H9 (cell line): ENCODE results near the gene TTC33. TPM values are rescaled to one million over a fixed set of nuclear protein-coding genes. Genes with fewer than 3 reads are reported as not detected.

Source experiments
- DNase-seq: peaks from one replicate; pipeline ENCODE4 v3.0.0-alpha.2; 2017
- H2AFZ ChIP-seq: one replicate; pipeline ENCODE4 v1.6.1; 2013; ENCODE audit warnings: mild to moderate bottlenecking, low read length, control low read depth, moderate library complexity
- H2AK5ac ChIP-seq: 2 replicates; pipeline ENCODE4 v1.6.1; 2013; ENCODE audit warnings: low read length, control low read depth, mixed read lengths; ENCODE audit not compliant: insufficient read length
- H2BK120ac ChIP-seq: one replicate; pipeline ENCODE4 v1.6.1; 2013; ENCODE audit warnings: low read depth, mild to moderate bottlenecking, low read length, control low read depth, inconsistent platforms; ENCODE audit not compliant: poor library complexity, severe bottlenecking
- H2BK12ac ChIP-seq: 2 replicates; pipeline ENCODE4 v1.6.1; 2013; ENCODE audit warnings: low read length, control low read depth, mixed read lengths, low read depth; ENCODE audit not compliant: insufficient read length
- H2BK15ac ChIP-seq: 2 replicates; pipeline ENCODE4 v1.6.1; 2013; ENCODE audit warnings: low read depth, low read length, control low read depth
- H2BK20ac ChIP-seq: one replicate; pipeline ENCODE4 v1.6.1; 2013; ENCODE audit warnings: low read depth, mild to moderate bottlenecking, low read length, control low read depth, inconsistent platforms; ENCODE audit not compliant: poor library complexity, severe bottlenecking
- H2BK5ac ChIP-seq: 2 replicates; pipeline ENCODE4 v1.6.1; 2013; ENCODE audit warnings: low read length, control low read depth, mixed read lengths; ENCODE audit not compliant: insufficient read length
- H3K14ac ChIP-seq: 2 replicates; pipeline ENCODE4 v1.6.1; 2013; ENCODE audit warnings: low read length, control low read depth; ENCODE audit not compliant: insufficient read depth
- H3K18ac ChIP-seq: 2 replicates; pipeline ENCODE4 v1.6.1; 2013; ENCODE audit warnings: low read depth, mild to moderate bottlenecking, mixed read lengths, low read length, control low read depth; ENCODE audit not compliant: insufficient read length
- H3K23ac ChIP-seq: 2 replicates; pipeline ENCODE4 v1.6.1; 2013; ENCODE audit warnings: low read length, control low read depth, mixed read lengths, low read depth; ENCODE audit not compliant: insufficient read length
- H3K23me2 ChIP-seq: 2 replicates; pipeline ENCODE4 v1.6.1; 2013; ENCODE audit warnings: low read depth, mild to moderate bottlenecking, mixed read lengths, low read length, control low read depth; ENCODE audit not compliant: insufficient read length, poor library complexity, severe bottlenecking
- H3K27ac ChIP-seq: 2 replicates; pipeline ENCODE4 v1.5.1; 2013; ENCODE audit warnings: low read length, control low read depth, mixed read lengths, low read depth; ENCODE audit not compliant: insufficient read length
- H3K27me3 ChIP-seq: 2 replicates; pipeline ENCODE4 v1.6.1; 2013; ENCODE audit warnings: low read length, control low read depth, inconsistent platforms; ENCODE audit not compliant: insufficient read depth
- H3K4ac ChIP-seq: 2 replicates; pipeline ENCODE4 v1.6.1; 2013; ENCODE audit warnings: low read depth, mild to moderate bottlenecking, control low read depth, inconsistent platforms, low read length, moderate library complexity
- H3K4me1 ChIP-seq: 2 replicates; pipeline ENCODE4 v1.6.1; 2013; ENCODE audit warnings: low read length, control low read depth, inconsistent platforms; ENCODE audit not compliant: insufficient read depth
- H3K4me2 ChIP-seq: 2 replicates; pipeline ENCODE4 v1.6.1; 2013; ENCODE audit warnings: low read length, control low read depth, mixed read lengths; ENCODE audit not compliant: insufficient read length, insufficient read depth
- H3K56ac ChIP-seq: 2 replicates; pipeline ENCODE4 v1.6.1; 2013; ENCODE audit warnings: low read depth, mild to moderate bottlenecking, mixed read lengths, low read length, control low read depth; ENCODE audit not compliant: insufficient read length
- H3K79me1 ChIP-seq: 2 replicates; pipeline ENCODE4 v1.6.1; 2013; ENCODE audit warnings: low read depth, mild to moderate bottlenecking, moderate library complexity, low read length, control low read depth, inconsistent platforms; ENCODE audit not compliant: insufficient read depth, poor library complexity, severe bottlenecking
- H3K79me2 ChIP-seq: 2 replicates; pipeline ENCODE4 v1.6.1; 2013; ENCODE audit warnings: low read length, control low read depth, inconsistent platforms; ENCODE audit not compliant: insufficient read depth
- H3K9ac ChIP-seq: 2 replicates; pipeline ENCODE4 v1.6.1; 2013; ENCODE audit warnings: low read length, control low read depth, mixed read lengths; ENCODE audit not compliant: insufficient read length; ENCODE audit errors: extremely low read depth
- H3K9me3 ChIP-seq: one replicate; pipeline ENCODE4 v1.6.1; 2013; ENCODE audit warnings: low read depth, low read length, inconsistent platforms; ENCODE audit not compliant: control insufficient read depth
- H3T11ph ChIP-seq: one replicate; pipeline ENCODE4 v1.6.1; 2013; ENCODE audit warnings: mild to moderate bottlenecking, low read length, control low read depth, inconsistent platforms
- H4K20me1 ChIP-seq: one replicate; pipeline ENCODE4 v1.6.1; 2013; ENCODE audit not compliant: control insufficient read depth, insufficient read length, insufficient read depth
- H4K5ac ChIP-seq: 2 replicates; pipeline ENCODE4 v1.6.1; 2013; ENCODE audit warnings: low read depth, mild to moderate bottlenecking, mixed read lengths, low read length, control low read depth; ENCODE audit not compliant: insufficient read length
- H4K8ac ChIP-seq: replicated peaks from 2 replicates; pipeline ENCODE4 v1.6.1; 2013; ENCODE audit warnings: low read length, control low read depth, mixed read lengths, low read depth; ENCODE audit not compliant: insufficient read length
- H4K91ac ChIP-seq: 2 replicates; pipeline ENCODE4 v1.6.1; 2013; ENCODE audit warnings: low read depth, mild to moderate bottlenecking, moderate library complexity, mixed read lengths, low read length, control low read depth; ENCODE audit not compliant: insufficient read length
- H3K27ac Mint-ChIP-seq, 3 experiments: 2 replicates in 2 of 3; 3 replicates in 1 of 3; pipeline ENCODE4 v1.8.0; 2020 to 2021; ENCODE audit warnings: mixed read lengths in 3 of 3, mild to moderate bottlenecking in 1 of 3, moderate library complexity in 1 of 3
- H3K27me3 Mint-ChIP-seq: 2 replicates; pipeline ENCODE4 v1.8.0; 2021; ENCODE audit warnings: low read depth, mild to moderate bottlenecking, moderate library complexity, mixed read lengths
- H3K36me3 Mint-ChIP-seq, 3 experiments: 2 replicates in 2 of 3; 3 replicates in 1 of 3; pipeline ENCODE4 v1.8.0; 2020 to 2021; ENCODE audit warnings: low read depth in 3 of 3, mixed read lengths in 3 of 3; ENCODE audit not compliant: insufficient read depth in 1 of 3
- H3K4me1 Mint-ChIP-seq, 2 experiments: 2 replicates each; pipeline ENCODE4 v1.8.0; 2020; ENCODE audit warnings: mixed read lengths in 2 of 2
- H3K4me3 Mint-ChIP-seq, 2 experiments: 2 replicates in 1 of 2; 3 replicates in 1 of 2; pipeline ENCODE4 v1.8.0; 2020 to 2021; ENCODE audit warnings: mild to moderate bottlenecking in 2 of 2, mixed read lengths in 2 of 2, moderate library complexity in 1 of 2
- H3K9me3 Mint-ChIP-seq, 2 experiments: 2 replicates in 1 of 2; 3 replicates in 1 of 2; pipeline ENCODE4 v1.8.0; 2020; ENCODE audit warnings: mild to moderate bottlenecking in 2 of 2, mixed read lengths in 2 of 2, moderate library complexity in 1 of 2
- WGBS: extraction: QIAGEN DNeasy Blood & Tissue Kit; methylation state at CpG from one replicate; pipeline ENCODE4 v1.1.7; 2013; ENCODE audit warnings: missing lambda C conversion rate, low lambda C conversion rate, mixed read lengths; ENCODE audit not compliant: insufficient read length; ENCODE audit errors: extremely low coverage; 5-methylcytosine and 5-hydroxymethylcytosine counted together
- total RNA-seq: library from RNA; stranded (reverse); gene quantifications from 2 replicates; pipeline ENCODE4 v1.2.1, GENCODE V29; 2021
- TF ChIP-seq, protein P1 (sequence below): fragments of 200-600 bp; sonication (generic); conservative IDR thresholded peaks from 3 replicates; pipeline ENCODE4 v1.8.0; 2021; ENCODE audit warnings: antibody characterized with exemption, mild to moderate bottlenecking

The TTC33 gene
- total RNA-seq, 1 experiment from 2014 or later, result 7.3 TPM

DNA sequence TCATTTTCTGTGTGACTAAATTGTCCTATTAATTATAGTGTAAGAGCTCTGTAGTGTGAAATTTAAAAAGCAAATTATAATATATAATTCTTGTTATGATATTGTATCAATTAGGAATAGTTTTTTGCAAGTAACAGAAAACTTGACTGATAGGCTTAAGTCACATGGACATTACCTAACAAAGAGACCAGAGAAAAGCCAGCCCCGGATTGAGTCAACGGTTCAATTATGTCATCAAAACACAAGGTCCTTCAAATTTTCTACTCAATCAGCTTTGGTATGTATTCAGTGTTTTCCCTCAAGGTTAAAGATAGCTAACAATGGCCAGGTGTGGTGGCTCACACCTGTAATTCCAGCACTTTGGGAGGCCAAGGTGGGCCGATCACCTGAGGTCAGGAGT, 202.8 kb downstream of the TTC33 start:
- TF ChIP-seq, protein P1, sequence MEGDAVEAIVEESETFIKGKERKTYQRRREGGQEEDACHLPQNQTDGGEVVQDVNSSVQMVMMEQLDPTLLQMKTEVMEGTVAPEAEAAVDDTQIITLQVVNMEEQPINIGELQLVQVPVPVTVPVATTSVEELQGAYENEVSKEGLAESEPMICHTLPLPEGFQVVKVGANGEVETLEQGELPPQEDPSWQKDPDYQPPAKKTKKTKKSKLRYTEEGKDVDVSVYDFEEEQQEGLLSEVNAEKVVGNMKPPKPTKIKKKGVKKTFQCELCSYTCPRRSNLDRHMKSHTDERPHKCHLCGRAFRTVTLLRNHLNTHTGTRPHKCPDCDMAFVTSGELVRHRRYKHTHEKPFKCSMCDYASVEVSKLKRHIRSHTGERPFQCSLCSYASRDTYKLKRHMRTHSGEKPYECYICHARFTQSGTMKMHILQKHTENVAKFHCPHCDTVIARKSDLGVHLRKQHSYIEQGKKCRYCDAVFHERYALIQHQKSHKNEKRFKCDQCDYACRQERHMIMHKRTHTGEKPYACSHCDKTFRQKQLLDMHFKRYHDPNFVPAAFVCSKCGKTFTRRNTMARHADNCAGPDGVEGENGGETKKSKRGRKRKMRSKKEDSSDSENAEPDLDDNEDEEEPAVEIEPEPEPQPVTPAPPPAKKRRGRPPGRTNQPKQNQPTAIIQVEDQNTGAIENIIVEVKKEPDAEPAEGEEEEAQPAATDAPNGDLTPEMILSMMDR, result no peak
- peaks cover 0 to 2% of the 10 kb centered on the region in 2 experiments; a peak in 1 of 5 replicates for H3K9me3 Mint-ChIP-seq
- H3K79me1 ChIP-seq, result no peaks in the 10 kb centered on the region
- WGBS, result no CpG with 5 or more reads among the region's 3 CpGs
- H2BK15ac ChIP-seq, result no peak overlapping the region
- H2AK5ac ChIP-seq, result no peak overlapping the region
- no peaks in the 10 kb centered on the region for H4K20me1 ChIP-seq
- no peak for DNase-seq
- H3K27ac Mint-ChIP-seq, result no peak overlapping the region
- H3K18ac ChIP-seq, result no peak overlapping the region
- H3K14ac ChIP-seq, result no peak overlapping the region
- H3K56ac ChIP-seq, result no peak overlapping the region
- no peak overlapping the region for H3K4ac ChIP-seq
- no peaks in the 10 kb centered on the region for H3K27me3 ChIP-seq
- no peak overlapping the region for H2AFZ ChIP-seq
- no peak overlapping the region for H3K4me3 Mint-ChIP-seq
- no peak overlapping the region for H4K91ac ChIP-seq
- H3K4me2 ChIP-seq, result no peak overlapping the region
- H3K36me3 Mint-ChIP-seq, result peaks cover 0 to 2% (median 0%) of the 10 kb centered on the region in 3 experiments; a peak in 1 of 7 replicates
- no peak overlapping the region for H2BK120ac ChIP-seq
- no peaks in the 10 kb centered on the region for H3K23me2 ChIP-seq
- H3K9ac ChIP-seq, result no peak overlapping the region
- no peaks in the 10 kb centered on the region for H3K4me1 ChIP-seq
- H3K9me3 ChIP-seq, result no peaks in the 10 kb centered on the region
- no peak overlapping the region for H3K23ac ChIP-seq
- no peak overlapping the region for H3T11ph ChIP-seq
- H4K8ac ChIP-seq, result no peak overlapping the region
- no peaks in the 10 kb centered on the region; the same call in 1 of the 2 replicates for H3K27me3 Mint-ChIP-seq
- H3K27ac ChIP-seq, result no peak overlapping the region
- peaks cover 9% of the 10 kb centered on the region in 2 experiments for H3K4me1 Mint-ChIP-seq
- no peak overlapping the region for H2BK12ac ChIP-seq
- no peak overlapping the region for H2BK20ac ChIP-seq
- H4K5ac ChIP-seq, result no peak overlapping the region
- no peaks in the 10 kb centered on the region for H3K79me2 ChIP-seq
- H2BK5ac ChIP-seq, result no peak overlapping the region
